GM12892 (cell line): ENCODE data around the gene CCDC80.

ENCODE experiments used
- POLR2A ChIP-seq: IDR thresholded peaks from 2 replicates; pipeline ENCODE4 v1.6.1; 2011; ENCODE audit warnings: low read depth, low read length, control low read depth
- POLR2AphosphoS5 ChIP-seq: IDR thresholded peaks from 2 replicates; pipeline ENCODE4 v1.6.1; 2011; ENCODE audit warnings: low read depth, low read length, control low read depth
- TAF1 ChIP-seq: IDR thresholded peaks from 2 replicates; pipeline ENCODE4 v1.6.1; 2011; ENCODE audit warnings: low read depth, mild to moderate bottlenecking, control low read depth, low read length, borderline replicate concordance

GRCh38 chr3:112587336-112587735 lies 53.6 kb downstream of the CCDC80 start:
- TF ChIP-seq POLR2A (no peak), TAF1 (no peak), POLR2AphosphoS5 (no peak)
